ENCODE measurements around the gene ARHGEF4.

DNA sequence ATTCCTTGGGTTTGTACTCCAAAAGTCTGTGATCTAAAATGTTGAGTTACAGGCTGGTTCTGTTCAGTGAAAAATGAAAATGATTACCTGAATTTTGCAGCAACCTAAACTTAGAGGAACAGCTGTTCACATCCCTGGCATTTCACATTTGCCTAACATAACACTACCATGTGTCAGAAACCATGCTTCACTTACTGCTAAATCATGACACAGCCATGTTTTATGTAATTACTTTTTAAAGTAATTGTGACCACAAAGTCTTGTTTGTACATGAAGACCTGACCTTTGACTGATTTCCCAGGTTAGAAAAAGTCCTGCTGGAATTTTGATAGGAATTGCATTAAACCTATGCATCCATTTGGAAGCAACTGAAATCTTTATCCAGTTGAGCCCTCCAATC, 177.4 kb downstream of the ARHGEF4 start:
- no peak for TF ChIP-seq POLR2A (IDR thresholded peaks at IDR 0.05)
- TF ChIP-seq, protein P1, sequence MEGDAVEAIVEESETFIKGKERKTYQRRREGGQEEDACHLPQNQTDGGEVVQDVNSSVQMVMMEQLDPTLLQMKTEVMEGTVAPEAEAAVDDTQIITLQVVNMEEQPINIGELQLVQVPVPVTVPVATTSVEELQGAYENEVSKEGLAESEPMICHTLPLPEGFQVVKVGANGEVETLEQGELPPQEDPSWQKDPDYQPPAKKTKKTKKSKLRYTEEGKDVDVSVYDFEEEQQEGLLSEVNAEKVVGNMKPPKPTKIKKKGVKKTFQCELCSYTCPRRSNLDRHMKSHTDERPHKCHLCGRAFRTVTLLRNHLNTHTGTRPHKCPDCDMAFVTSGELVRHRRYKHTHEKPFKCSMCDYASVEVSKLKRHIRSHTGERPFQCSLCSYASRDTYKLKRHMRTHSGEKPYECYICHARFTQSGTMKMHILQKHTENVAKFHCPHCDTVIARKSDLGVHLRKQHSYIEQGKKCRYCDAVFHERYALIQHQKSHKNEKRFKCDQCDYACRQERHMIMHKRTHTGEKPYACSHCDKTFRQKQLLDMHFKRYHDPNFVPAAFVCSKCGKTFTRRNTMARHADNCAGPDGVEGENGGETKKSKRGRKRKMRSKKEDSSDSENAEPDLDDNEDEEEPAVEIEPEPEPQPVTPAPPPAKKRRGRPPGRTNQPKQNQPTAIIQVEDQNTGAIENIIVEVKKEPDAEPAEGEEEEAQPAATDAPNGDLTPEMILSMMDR (IDR thresholded peaks at IDR 0.05): no peak
